Brain microvascular endothelial cell (primary cell): ENCODE results near the gene NAT16.
"Not testable (repeated sequence)": the region's sequence is repeated elsewhere in the genome, so short reads cannot be mapped to it uniquely, and the experiment has no call there.

Experiments
- DNase-seq: peaks from one replicate; pipeline ENCODE4 v3.0.0-alpha.2; 2020
- H3K27ac ChIP-seq: fragments of 250-450 bp; sonication (Bioruptor Pico); 2 replicates; pipeline ENCODE4 v1.5.1; 2020; ENCODE audit warnings: mild to moderate bottlenecking, moderate library complexity
- H3K27me3 ChIP-seq: fragments of 250-450 bp; sonication (Bioruptor Pico); replicated peaks from 2 replicates; pipeline ENCODE4 v1.5.1; 2020; ENCODE audit warnings: mild to moderate bottlenecking
- H3K36me3 ChIP-seq: fragments of 250-450 bp; sonication (Bioruptor Pico); replicated peaks from 2 replicates; pipeline ENCODE4 v1.5.1; 2020; ENCODE audit warnings: mild to moderate bottlenecking
- H3K4me3 ChIP-seq: 2 replicates; pipeline ENCODE4 v1.5.1; 2011; ENCODE audit warnings: low read depth, mild to moderate bottlenecking, control low read depth, low read length, moderate library complexity
- in situ Hi-C: cut with HindIII; loops from 2 replicates; pipeline ENCODE4 v1.10.0; 2017; ENCODE audit warnings: low sequenced_read_pairs, low pct_ligation_motif_present
- TF ChIP-seq, protein P1 (sequence below): IDR thresholded peaks from 2 replicates; pipeline ENCODE4 v1.5.1; 2011; ENCODE audit warnings: low read depth, mild to moderate bottlenecking, moderate library complexity, low read length, control low read depth, inconsistent platforms; ENCODE audit errors: missing control alignments

Gene NAT16

GRCh38 chr7:101205901-101206664 lies 26.0 kb upstream of the NAT16 start:
- H3K27me3 ChIP-seq, result peaks cover 14% of the 10 kb centered on the region
- no peak for DNase-seq

GRCh38 chr7:101203740-101204738 lies 23.9 kb upstream of the NAT16 start:
- H3K27ac ChIP-seq, H3K4me3 ChIP-seq, DNase-seq, in situ Hi-C loops: not testable (repeated sequence)
- Histone ChIP-seq H3K36me3 (peaks cover 25% of the 10 kb centered on the region), H3K27me3 (peaks cover 18% of the 10 kb centered on the region)

More at GRCh38 chr7:101205901-101206664, 26.0 kb upstream of the NAT16 start:
- Histone ChIP-seq H3K27ac (no peak overlapping the region), H3K4me3 (no peak overlapping the region), H3K36me3 (peaks cover 40% of the 10 kb centered on the region)
- in situ Hi-C loops, result no loop called here
- TF ChIP-seq, protein P1, sequence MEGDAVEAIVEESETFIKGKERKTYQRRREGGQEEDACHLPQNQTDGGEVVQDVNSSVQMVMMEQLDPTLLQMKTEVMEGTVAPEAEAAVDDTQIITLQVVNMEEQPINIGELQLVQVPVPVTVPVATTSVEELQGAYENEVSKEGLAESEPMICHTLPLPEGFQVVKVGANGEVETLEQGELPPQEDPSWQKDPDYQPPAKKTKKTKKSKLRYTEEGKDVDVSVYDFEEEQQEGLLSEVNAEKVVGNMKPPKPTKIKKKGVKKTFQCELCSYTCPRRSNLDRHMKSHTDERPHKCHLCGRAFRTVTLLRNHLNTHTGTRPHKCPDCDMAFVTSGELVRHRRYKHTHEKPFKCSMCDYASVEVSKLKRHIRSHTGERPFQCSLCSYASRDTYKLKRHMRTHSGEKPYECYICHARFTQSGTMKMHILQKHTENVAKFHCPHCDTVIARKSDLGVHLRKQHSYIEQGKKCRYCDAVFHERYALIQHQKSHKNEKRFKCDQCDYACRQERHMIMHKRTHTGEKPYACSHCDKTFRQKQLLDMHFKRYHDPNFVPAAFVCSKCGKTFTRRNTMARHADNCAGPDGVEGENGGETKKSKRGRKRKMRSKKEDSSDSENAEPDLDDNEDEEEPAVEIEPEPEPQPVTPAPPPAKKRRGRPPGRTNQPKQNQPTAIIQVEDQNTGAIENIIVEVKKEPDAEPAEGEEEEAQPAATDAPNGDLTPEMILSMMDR, result no peak

- no peak overlapping the region for H3K27ac ChIP-seq
- peaks cover 11% of the 10 kb centered on the region for H3K36me3 ChIP-seq
- H3K4me3 ChIP-seq, result no peak overlapping the region
- peaks cover 18% of the 10 kb centered on the region for H3K27me3 ChIP-seq
- in situ Hi-C loops, result no loop called here
- DNase-seq, result no peak
- TF ChIP-seq, protein P1, result no peak
Observed at GRCh38 chr7:101202603-101202918, 22.5 kb upstream of the NAT16 start.

GRCh38 chr7:101201695-101202602 lies 21.9 kb upstream of the NAT16 start:
- in situ Hi-C loops, result no loop called here
- no peak overlapping the region for H3K4me3 ChIP-seq
- DNase-seq, result no peak
- TF ChIP-seq, protein P1, result no peak
- H3K27ac ChIP-seq, result no peak overlapping the region
- peaks cover 18% of the 10 kb centered on the region for H3K27me3 ChIP-seq
- peaks cover 5% of the 10 kb centered on the region for H3K36me3 ChIP-seq

DNA sequence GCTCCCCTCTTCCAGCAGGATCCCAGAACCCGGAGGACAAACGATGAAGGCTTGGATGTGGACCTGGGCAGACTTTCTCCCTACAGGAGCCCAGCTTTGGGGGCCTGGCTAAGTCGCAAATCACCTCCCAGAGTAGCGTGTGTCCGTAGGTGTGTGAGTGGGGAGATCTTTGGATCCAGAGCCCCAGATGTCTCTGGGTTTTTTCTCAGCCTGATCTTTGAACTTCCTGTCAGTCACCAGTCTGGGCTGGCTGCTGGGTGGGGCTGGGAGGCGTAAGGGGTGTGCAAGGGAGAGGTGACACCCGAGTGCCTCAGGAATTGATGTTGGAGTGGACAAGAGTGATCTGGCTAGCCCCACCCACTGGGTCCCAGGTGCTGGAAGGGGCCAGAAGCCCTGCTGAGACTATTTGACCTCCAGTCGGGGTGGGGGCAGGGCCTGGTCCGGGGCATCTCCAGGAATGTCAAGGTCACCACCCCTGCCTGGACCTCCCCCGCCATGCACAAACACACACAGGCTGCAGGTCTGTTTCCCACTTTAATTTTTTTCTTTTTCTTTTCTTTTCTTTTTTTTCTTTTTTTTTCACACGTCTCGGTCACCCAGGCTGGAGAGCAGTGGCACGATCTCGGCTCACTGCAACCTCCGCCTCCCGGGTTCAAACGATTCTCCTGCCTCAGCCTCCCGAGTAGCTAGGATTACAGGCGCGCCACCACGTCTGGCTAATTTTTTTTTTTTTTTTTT lies 20.9 kb upstream of the NAT16 start, which contains the start of gene MOGAT3:
MOGAT3 (minus strand) TSS at position 175 of the 738 bp plus-strand sequence. CDS start 182 bp downstream, outside the sequence.
- no peak for DNase-seq
- Histone ChIP-seq H3K27me3 (peaks cover 18% of the 10 kb centered on the region), H3K36me3 (no peaks in the 10 kb centered on the region), H3K27ac (no peak within 1 kb of the TSS), H3K4me3 (no peak within 1 kb of the TSS)
- in situ Hi-C loops, result no loop called here
- TF ChIP-seq, protein P1, result no peak
